ENCODE data around the gene TTLL10. TPM values are rescaled to one million over a fixed set of nuclear protein-coding genes. Genes with fewer than 3 reads are reported as not detected.

TTLL10 gene
- total RNA-seq, 2 experiments from 2014 or later = not detected

- H3K9me3 Mint-ChIP-seq = no peaks in the 10 kb centered on the region
- no peak for ATAC-seq
- ChIA-PET CTCF (interaction anchor here (1.1 to 1.7 kb wide), 2 partner anchors 58 kb away, joined by 3 to 5 read pairs; no protein-coding TSS in a partner anchor), POLR2A (no interaction called here)
- no peak for DNase-seq
- H3K36me3 Mint-ChIP-seq (ENCODE audit: low read depth) = no peaks in the 10 kb centered on the region
- H3K27me3 Mint-ChIP-seq = peaks cover 6% of the 10 kb centered on the region
- TF ChIP-seq, protein P1, sequence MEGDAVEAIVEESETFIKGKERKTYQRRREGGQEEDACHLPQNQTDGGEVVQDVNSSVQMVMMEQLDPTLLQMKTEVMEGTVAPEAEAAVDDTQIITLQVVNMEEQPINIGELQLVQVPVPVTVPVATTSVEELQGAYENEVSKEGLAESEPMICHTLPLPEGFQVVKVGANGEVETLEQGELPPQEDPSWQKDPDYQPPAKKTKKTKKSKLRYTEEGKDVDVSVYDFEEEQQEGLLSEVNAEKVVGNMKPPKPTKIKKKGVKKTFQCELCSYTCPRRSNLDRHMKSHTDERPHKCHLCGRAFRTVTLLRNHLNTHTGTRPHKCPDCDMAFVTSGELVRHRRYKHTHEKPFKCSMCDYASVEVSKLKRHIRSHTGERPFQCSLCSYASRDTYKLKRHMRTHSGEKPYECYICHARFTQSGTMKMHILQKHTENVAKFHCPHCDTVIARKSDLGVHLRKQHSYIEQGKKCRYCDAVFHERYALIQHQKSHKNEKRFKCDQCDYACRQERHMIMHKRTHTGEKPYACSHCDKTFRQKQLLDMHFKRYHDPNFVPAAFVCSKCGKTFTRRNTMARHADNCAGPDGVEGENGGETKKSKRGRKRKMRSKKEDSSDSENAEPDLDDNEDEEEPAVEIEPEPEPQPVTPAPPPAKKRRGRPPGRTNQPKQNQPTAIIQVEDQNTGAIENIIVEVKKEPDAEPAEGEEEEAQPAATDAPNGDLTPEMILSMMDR (IDR thresholded peaks at IDR 0.05) = no peak
- intact Hi-C loops (cut with micrococcal nuclease) = no loop called here
- peaks cover 5% of the 10 kb centered on the region for H3K4me1 Mint-ChIP-seq (ENCODE audit: low read depth)
- no peak overlapping the region for H3K27ac Mint-ChIP-seq
- no peak overlapping the region for H3K4me3 Mint-ChIP-seq
These were observed 6.5 kb downstream of the TTLL10 start for GRCh38 chr1:1179983-1180861.

DNA sequence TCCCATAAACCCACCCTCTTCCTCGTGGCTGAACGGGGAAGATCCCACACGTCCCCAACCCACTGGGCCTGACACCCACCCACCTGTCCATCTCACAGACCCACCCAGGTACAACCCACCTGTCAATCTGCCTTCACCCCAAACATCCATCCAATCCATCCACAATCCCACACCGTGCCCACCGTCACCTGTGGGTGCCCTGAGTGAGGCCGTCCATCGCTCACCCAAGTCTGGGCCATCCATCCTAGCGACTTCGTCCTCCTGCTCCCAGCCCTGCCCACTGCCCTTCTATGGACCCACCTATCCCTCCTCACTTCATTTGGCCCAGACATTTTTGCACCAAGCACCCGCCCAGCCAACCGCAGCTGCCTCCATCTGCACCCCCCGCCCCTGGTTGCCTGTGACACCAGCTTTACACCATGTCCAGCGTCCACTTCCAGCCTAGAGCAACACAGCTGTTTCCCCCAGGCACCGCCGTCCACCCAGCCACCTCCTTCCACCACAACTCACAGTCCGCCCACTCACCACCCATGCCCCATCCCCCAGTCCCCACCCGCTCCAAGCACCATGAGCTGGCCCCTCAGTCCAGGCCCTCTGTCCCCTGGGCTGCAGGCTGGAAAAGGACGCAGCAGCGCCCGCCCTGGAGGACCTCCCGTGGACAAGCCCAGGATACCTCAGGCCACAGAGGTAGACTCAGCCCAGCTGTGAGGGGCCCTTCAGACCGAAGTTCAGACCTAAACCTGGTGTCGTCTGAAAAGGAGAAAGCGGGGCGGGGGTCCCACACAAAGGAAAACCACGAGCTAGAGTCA, 7.7 kb downstream of the TTLL10 start:
- Mint-ChIP-seq H3K4me1 (ENCODE audit: low read depth) (peaks cover 2% of the 10 kb centered on the region), H3K4me3 (no peak overlapping the region), H3K36me3 (ENCODE audit: low read depth) (no peaks in the 10 kb centered on the region), H3K27me3 (peaks cover 6% of the 10 kb centered on the region), H3K27ac (no peak overlapping the region), H3K9me3 (no peaks in the 10 kb centered on the region)
- ChIA-PET CTCF (interaction anchor here (1.7 kb wide), 1 partner anchor 59 kb away, joined by 5 read pairs; no protein-coding TSS in a partner anchor), POLR2A (interaction anchor here (1.0 kb wide), 1 partner anchor 14 kb away, joined by 3 read pairs; no protein-coding TSS in a partner anchor)
- intact Hi-C loops (cut with micrococcal nuclease) = no loop called here
- ATAC-seq (no peak), DNase-seq (no peak)
- TF ChIP-seq, protein P1 (IDR thresholded peaks at IDR 0.05) = no peak

- Mint-ChIP-seq H3K36me3 (ENCODE audit: low read depth) (no peaks in the 10 kb centered on the region), H3K9me3 (no peaks in the 10 kb centered on the region), H3K27me3 (peaks cover 3% of the 10 kb centered on the region), H3K4me1 (ENCODE audit: low read depth) (peaks cover 2% of the 10 kb centered on the region), H3K4me3 (no peak overlapping the region), H3K27ac (no peak overlapping the region)
- TF ChIP-seq, protein P1 (IDR thresholded peaks at IDR 0.05) = no peak
- intact Hi-C loops (cut with micrococcal nuclease) = no loop called here
- POLR2A ChIA-PET = interaction anchor here (1.0 to 1.3 kb wide), 2 partner anchors 14 to 25 kb away, joined by 3 read pairs; no protein-coding TSS in a partner anchor
- DNase-seq (no peak), ATAC-seq (no peak)
- CTCF ChIA-PET = interaction anchor here (1.7 kb wide), 1 partner anchor 59 kb away, joined by 5 read pairs; no protein-coding TSS in a partner anchor
These were observed 8.3 kb downstream of the TTLL10 start for GRCh38 chr1:1181938-1182410.

- H3K27ac Mint-ChIP-seq = no peak overlapping the region
- no peak for DNase-seq
- intact Hi-C loops (cut with micrococcal nuclease) = no loop called here
- no peak for ATAC-seq
- H3K4me1 Mint-ChIP-seq (ENCODE audit: low read depth) = peaks cover 2% of the 10 kb centered on the region
- H3K9me3 Mint-ChIP-seq = no peaks in the 10 kb centered on the region
- CTCF ChIA-PET = no interaction called here
- H3K36me3 Mint-ChIP-seq (ENCODE audit: low read depth) = no peaks in the 10 kb centered on the region
- TF ChIP-seq, protein P1 (IDR thresholded peaks at IDR 0.05) = no peak
- POLR2A ChIA-PET = interaction anchor here (1.3 to 1.4 kb wide), 2 partner anchors 13 to 25 kb away, joined by 3 to 4 read pairs; no protein-coding TSS in a partner anchor
- H3K27me3 Mint-ChIP-seq = peaks cover 2% of the 10 kb centered on the region
- H3K4me3 Mint-ChIP-seq = no peak overlapping the region
These were observed 9.0 kb downstream of the TTLL10 start for GRCh38 chr1:1182491-1183220.

Measured in activated CD8-positive, alpha-beta T cell treated with anti-CD3 and anti-CD28 coated beads for 36 hours (primary cell).